Uterus (tissue), 2 donors: ENCODE measurements around the gene EIF3M.

Experiments
- CTCF ChIP-seq, 4 experiments: fragments of 200-600 bp in 2 of 4; fragments of 450-650 bp in 2 of 4; sonication (generic) in 2 of 4; IDR thresholded peaks; one replicate each; pipeline ENCODE4 v1.5.1; 2016 to 2019; ENCODE audit warnings: antibody characterized with exemption in 4 of 4, mild to moderate bottlenecking in 2 of 4, moderate library complexity in 1 of 4
- POLR2A ChIP-seq, 2 donors: fragments of 450-650 bp; IDR thresholded peaks; one replicate each; pipeline ENCODE4 v1.6.1; 2016; ENCODE audit warnings: antibody characterized with exemption in 2 of 2, mild to moderate bottlenecking in 1 of 2, moderate library complexity in 1 of 2

- no peak for TF ChIP-seq CTCF (IDR thresholded peaks at IDR 0.05)
- TF ChIP-seq POLR2A (IDR thresholded peaks at IDR 0.05) = no peak
These were observed 10.4 kb upstream of the EIF3M start for GRCh38 chr11:32573228-32573627.
